HepG2 (cell line): ENCODE data around the gene PNO1. TPM values are rescaled to one million over a fixed set of nuclear protein-coding genes. Genes with fewer than 3 reads are reported as not detected.

Experiments used
- ARNT2 ChIP-seq: sonication (generic); formaldehyde crosslinking; IDR thresholded peaks from 2 replicates; pipeline ENCODE4 v1.8.0; 2022; ENCODE audit warnings: mild to moderate bottlenecking, low read depth, missing genetic modification reagents, moderate library complexity
- DNMT3B ChIP-seq: conservative IDR thresholded peaks from 2 replicates; pipeline ENCODE4 v1.6.1; 2016; ENCODE audit warnings: missing biosample characterization, control low read depth
- FOXP1 ChIP-seq, 2 experiments: fragments of 450-650 bp in 1 of 2; IDR thresholded peaks; 2 replicates each; pipeline ENCODE4 v1.6.1; 2017 to 2018; ENCODE audit warnings: antibody characterized with exemption in 1 of 2
- FOXP4 ChIP-seq: sonication (generic); formaldehyde crosslinking; IDR thresholded peaks from 2 replicates; pipeline ENCODE4 v1.4.0; 2020; ENCODE audit warnings: missing genetic modification reagents
- HNF4A ChIP-seq: sonication (generic); formaldehyde crosslinking; IDR thresholded peaks from 2 replicates; pipeline ENCODE4 v1.4.0; 2020; ENCODE audit warnings: missing genetic modification reagents
- MED8 ChIP-seq: sonication (generic); formaldehyde crosslinking; IDR thresholded peaks from 2 replicates; pipeline ENCODE4 v1.8.1; 2023; ENCODE audit warnings: mild to moderate bottlenecking, missing genetic modification reagents; ENCODE audit not compliant: insufficient replicate concordance
- NCOA2 ChIP-seq: sonication (generic); formaldehyde crosslinking; IDR thresholded peaks from 2 replicates; pipeline ENCODE4 v1.8.0; 2022; ENCODE audit warnings: inconsistent platforms
- SUZ12 ChIP-seq: fragments of 150-350 bp; IDR thresholded peaks from 2 replicates; pipeline ENCODE4 v1.6.1; 2014; ENCODE audit warnings: low read depth, low read length
- ZNF33A ChIP-seq: sonication (generic); formaldehyde crosslinking; IDR thresholded peaks from 2 replicates; pipeline ENCODE4 v1.5.1; 2020; ENCODE audit warnings: missing genetic modification reagents, mild to moderate bottlenecking, moderate library complexity, borderline replicate concordance
- ZNF460 ChIP-seq: sonication (generic); formaldehyde crosslinking; IDR thresholded peaks from 2 replicates; pipeline ENCODE4 v1.5.1; 2020; ENCODE audit warnings: missing genetic modification reagents, mild to moderate bottlenecking, borderline replicate concordance
- ZNF546 ChIP-seq: sonication (generic); formaldehyde crosslinking; conservative IDR thresholded peaks from 2 replicates; pipeline ENCODE4 v1.8.1; 2023; ENCODE audit warnings: mild to moderate bottlenecking, missing genetic modification reagents
- ZNF607 ChIP-seq: sonication (generic); formaldehyde crosslinking; IDR thresholded peaks from 2 replicates; pipeline ENCODE4 v1.5.1; 2020; ENCODE audit warnings: missing genetic modification reagents, mild to moderate bottlenecking, borderline replicate concordance
- ZNF614 ChIP-seq: IDR thresholded peaks from 2 replicates; pipeline ENCODE4 v1.6.1; 2018; ENCODE audit warnings: missing biosample characterization, missing genetic modification reagents, inconsistent platforms, borderline replicate concordance
- ZNF761 ChIP-seq: sonication (generic); formaldehyde crosslinking; conservative IDR thresholded peaks from 2 replicates; pipeline ENCODE4 v1.4.0; 2020; ENCODE audit warnings: mild to moderate bottlenecking, missing genetic modification reagents
- polyA plus RNA-seq, 8 experiments: library from polyadenylated mRNA; depleted of rRNA in 3 of 8; stranded (reverse) in 7 of 8; unstranded in 1 of 8; fragments of >200 nt; fragmentation: Illumina TruSeq in 4 of 8; extraction: Trizol in 4 of 8; gene quantifications; 2 replicates each; pipeline versions ENCODE4 v1.2.1 to v1.2.3, GENCODE V29; 2011 to 2016; ENCODE audit warnings: low read depth in 4 of 8, missing spikeins in 1 of 8, mixed read lengths in 1 of 8; ENCODE audit not compliant: insufficient read depth in 1 of 8
- total RNA-seq, 5 experiments: library from RNA; depleted of rRNA; stranded (reverse); fragments of >200 nt; fragmentation: Illumina TruSeq; extraction: Trizol; gene quantifications; 2 replicates each; pipeline ENCODE4 v1.2.3, GENCODE V29; 2016; ENCODE audit warnings: low read depth in 1 of 5
- TF ChIP-seq, protein P1 (sequence below): sonication (generic); formaldehyde crosslinking; IDR thresholded peaks from 2 replicates; pipeline ENCODE4 v1.9.0; 2021; ENCODE audit warnings: missing genetic modification reagents, borderline replicate concordance
- TF ChIP-seq, protein P2 (sequence below): sonication (generic); formaldehyde crosslinking; IDR thresholded peaks from 2 replicates; pipeline ENCODE4 v1.4.0; 2020; ENCODE audit warnings: mild to moderate bottlenecking, missing genetic modification reagents, borderline replicate concordance
- TF ChIP-seq, protein P3 (sequence below): IDR thresholded peaks from 2 replicates; pipeline ENCODE4 v1.6.1; 2018; ENCODE audit warnings: missing genetic modification reagents, mild to moderate bottlenecking, missing compliant biosample characterization
- TF ChIP-seq, protein P4 (sequence below): sonication (generic); formaldehyde crosslinking; IDR thresholded peaks from 2 replicates; pipeline ENCODE4 v1.5.0; 2020; ENCODE audit warnings: missing genetic modification reagents

The PNO1 gene
- total and polyA plus RNA-seq, 2 of the 13 experiments (the other 11 are each of a cell fraction or from before 2014, with no cell fraction given), result 12.8 to 48.5 TPM

GRCh38 chr2:68157402-68158133, at the start of gene PNO1 (continued):
- TF ChIP-seq, protein P1, sequence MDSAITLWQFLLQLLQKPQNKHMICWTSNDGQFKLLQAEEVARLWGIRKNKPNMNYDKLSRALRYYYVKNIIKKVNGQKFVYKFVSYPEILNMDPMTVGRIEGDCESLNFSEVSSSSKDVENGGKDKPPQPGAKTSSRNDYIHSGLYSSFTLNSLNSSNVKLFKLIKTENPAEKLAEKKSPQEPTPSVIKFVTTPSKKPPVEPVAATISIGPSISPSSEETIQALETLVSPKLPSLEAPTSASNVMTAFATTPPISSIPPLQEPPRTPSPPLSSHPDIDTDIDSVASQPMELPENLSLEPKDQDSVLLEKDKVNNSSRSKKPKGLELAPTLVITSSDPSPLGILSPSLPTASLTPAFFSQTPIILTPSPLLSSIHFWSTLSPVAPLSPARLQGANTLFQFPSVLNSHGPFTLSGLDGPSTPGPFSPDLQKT (CRISPR knock-in tag), result no peak
- TF ChIP-seq, protein P2, sequence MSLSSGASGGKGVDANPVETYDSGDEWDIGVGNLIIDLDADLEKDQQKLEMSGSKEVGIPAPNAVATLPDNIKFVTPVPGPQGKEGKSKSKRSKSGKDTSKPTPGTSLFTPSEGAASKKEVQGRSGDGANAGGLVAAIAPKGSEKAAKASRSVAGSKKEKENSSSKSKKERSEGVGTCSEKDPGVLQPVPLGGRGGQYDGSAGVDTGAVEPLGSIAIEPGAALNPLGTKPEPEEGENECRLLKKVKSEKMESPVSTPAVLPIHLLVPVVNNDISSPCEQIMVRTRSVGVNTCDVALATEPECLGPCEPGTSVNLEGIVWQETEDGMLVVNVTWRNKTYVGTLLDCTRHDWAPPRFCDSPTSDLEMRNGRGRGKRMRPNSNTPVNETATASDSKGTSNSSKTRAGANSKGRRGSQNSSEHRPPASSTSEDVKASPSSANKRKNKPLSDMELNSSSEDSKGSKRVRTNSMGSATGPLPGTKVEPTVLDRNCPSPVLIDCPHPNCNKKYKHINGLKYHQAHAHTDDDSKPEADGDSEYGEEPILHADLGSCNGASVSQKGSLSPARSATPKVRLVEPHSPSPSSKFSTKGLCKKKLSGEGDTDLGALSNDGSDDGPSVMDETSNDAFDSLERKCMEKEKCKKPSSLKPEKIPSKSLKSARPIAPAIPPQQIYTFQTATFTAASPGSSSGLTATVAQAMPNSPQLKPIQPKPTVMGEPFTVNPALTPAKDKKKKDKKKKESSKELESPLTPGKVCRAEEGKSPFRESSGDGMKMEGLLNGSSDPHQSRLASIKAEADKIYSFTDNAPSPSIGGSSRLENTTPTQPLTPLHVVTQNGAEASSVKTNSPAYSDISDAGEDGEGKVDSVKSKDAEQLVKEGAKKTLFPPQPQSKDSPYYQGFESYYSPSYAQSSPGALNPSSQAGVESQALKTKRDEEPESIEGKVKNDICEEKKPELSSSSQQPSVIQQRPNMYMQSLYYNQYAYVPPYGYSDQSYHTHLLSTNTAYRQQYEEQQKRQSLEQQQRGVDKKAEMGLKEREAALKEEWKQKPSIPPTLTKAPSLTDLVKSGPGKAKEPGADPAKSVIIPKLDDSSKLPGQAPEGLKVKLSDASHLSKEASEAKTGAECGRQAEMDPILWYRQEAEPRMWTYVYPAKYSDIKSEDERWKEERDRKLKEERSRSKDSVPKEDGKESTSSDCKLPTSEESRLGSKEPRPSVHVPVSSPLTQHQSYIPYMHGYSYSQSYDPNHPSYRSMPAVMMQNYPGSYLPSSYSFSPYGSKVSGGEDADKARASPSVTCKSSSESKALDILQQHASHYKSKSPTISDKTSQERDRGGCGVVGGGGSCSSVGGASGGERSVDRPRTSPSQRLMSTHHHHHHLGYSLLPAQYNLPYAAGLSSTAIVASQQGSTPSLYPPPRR (CRISPR knock-in tag), result peak; percentile 61; the same call in 1 of the 2 replicates
- TF ChIP-seq ZNF607 (CRISPR knock-in tag), result no peak; the same call in 1 of the 2 replicates
- TF ChIP-seq ZNF33A (CRISPR knock-in tag), result peak; percentile 56; the same call in 1 of the 2 replicates
- TF ChIP-seq NCOA2, result peak; percentile 59; the same call in 1 of the 2 replicates
- TF ChIP-seq, protein P3, sequence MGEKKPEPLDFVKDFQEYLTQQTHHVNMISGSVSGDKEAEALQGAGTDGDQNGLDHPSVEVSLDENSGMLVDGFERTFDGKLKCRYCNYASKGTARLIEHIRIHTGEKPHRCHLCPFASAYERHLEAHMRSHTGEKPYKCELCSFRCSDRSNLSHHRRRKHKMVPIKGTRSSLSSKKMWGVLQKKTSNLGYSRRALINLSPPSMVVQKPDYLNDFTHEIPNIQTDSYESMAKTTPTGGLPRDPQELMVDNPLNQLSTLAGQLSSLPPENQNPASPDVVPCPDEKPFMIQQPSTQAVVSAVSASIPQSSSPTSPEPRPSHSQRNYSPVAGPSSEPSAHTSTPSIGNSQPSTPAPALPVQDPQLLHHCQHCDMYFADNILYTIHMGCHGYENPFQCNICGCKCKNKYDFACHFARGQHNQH (CRISPR knock-in tag), result 0 out of 2 replicates have a peak, but pooled peaks have one; percentile 54
- TF ChIP-seq ZNF761 (CRISPR knock-in tag), result 0 out of 2 replicates have a peak, but pooled peaks have one; percentile 53
- TF ChIP-seq DNMT3B (CRISPR knock-in tag), result peak; percentile 72; the same call in 1 of the 2 replicates
- TF ChIP-seq ZNF614 (CRISPR knock-in tag), result no peak; the same call in 1 of the 2 replicates
- TF ChIP-seq, protein P4, sequence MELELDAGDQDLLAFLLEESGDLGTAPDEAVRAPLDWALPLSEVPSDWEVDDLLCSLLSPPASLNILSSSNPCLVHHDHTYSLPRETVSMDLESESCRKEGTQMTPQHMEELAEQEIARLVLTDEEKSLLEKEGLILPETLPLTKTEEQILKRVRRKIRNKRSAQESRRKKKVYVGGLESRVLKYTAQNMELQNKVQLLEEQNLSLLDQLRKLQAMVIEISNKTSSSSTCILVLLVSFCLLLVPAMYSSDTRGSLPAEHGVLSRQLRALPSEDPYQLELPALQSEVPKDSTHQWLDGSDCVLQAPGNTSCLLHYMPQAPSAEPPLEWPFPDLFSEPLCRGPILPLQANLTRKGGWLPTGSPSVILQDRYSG (CRISPR knock-in tag), result peak; percentile 85
- TF ChIP-seq MED8, result no peak
- no peak for TF ChIP-seq SUZ12
- 0 out of 2 replicates have a peak, but pooled peaks have one; percentile 56 for TF ChIP-seq ZNF546 (CRISPR knock-in tag)
- peak; percentile 86 for TF ChIP-seq ARNT2
- TF ChIP-seq FOXP1 (IDR thresholded peaks at IDR 0.05), result no peak
- TF ChIP-seq FOXP1 (CRISPR knock-in tag; IDR thresholded peaks at IDR 0.05), result peak; percentile 10; the same call in 1 of the 2 replicates
- no peak for TF ChIP-seq HNF4A (CRISPR knock-in tag)
- TF ChIP-seq ZNF460 (CRISPR knock-in tag), result peak; percentile 28; the same call in 1 of the 2 replicates
- TF ChIP-seq FOXP4 (CRISPR knock-in tag), result peak; percentile 47
